Spleen (tissue), 7 donors: ENCODE measurements around the gene PTMA.
A peak's percentile ranks its signal among the peaks of the same experiment; 100 is the strongest.

Experiments
- POLR2AphosphoS5 ChIP-seq, 3 donors: sonication (generic); formaldehyde crosslinking; IDR thresholded peaks; one replicate each; pipeline ENCODE4 v1.5.1; 2017; ENCODE audit warnings: antibody characterized with exemption in 3 of 3
- TF ChIP-seq, protein P1 (sequence below), 11 experiments: fragments of 200-600 bp in 7 of 11; fragments of 450-650 bp in 4 of 11; sonication (generic) in 4 of 11; IDR thresholded peaks in 8 of 11; conservative IDR thresholded peaks in 3 of 11; 1 replicate in 7 of 11; 2 replicates in 4 of 11; pipeline versions ENCODE4 v1.4.0 to v1.8.0; 2016 to 2021; ENCODE audit warnings: antibody characterized with exemption in 11 of 11, inconsistent platforms in 4 of 11, mild to moderate bottlenecking in 1 of 11
- donor health status: DM: no; HTN: no; CAD: no; lungs with moderate emphysema.
- donor health status: DM: no; HTN: no; CAD: no.
- donor health status: DM: no; HTN: no; CAD: no.

DNA sequence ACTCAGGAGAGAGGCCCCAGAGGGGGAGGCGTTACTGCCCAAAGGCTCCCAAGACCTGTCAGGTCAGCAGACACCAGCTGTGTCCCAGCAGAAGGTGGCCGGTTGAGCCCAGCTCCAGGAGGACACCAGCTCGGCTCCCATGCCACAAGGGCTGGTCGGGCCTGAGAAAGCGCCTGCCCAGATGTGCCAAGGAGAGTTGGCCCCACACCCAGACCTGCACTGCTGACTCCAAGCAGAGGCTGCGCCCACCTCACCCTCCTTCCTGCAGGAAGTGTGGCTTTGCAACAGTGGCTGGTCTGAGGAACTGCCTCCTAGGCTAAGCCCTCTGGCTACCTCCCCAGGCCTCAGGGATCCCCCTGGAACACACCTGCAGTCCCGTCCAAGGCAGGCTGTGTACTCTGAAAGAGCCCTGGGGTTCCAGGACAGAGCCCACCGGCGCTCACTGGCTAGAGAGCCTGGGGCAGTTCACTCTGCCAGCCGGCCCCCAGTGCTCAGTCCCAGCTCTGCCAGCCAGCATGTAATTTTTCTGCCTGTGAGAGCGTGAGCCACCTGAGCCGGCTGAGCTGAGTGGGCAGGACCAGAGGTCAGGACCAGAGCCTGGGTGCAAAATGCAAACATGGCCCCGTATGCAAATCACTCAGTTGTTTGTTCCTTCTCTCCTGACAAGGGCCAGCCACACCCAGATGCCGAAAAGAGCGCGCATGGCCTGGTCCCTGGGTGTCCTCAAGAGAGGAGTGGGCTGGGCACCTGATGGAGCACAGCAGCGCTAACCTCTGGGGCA is 36.9 kb upstream of the PTMA start:
- TF ChIP-seq, protein P1, sequence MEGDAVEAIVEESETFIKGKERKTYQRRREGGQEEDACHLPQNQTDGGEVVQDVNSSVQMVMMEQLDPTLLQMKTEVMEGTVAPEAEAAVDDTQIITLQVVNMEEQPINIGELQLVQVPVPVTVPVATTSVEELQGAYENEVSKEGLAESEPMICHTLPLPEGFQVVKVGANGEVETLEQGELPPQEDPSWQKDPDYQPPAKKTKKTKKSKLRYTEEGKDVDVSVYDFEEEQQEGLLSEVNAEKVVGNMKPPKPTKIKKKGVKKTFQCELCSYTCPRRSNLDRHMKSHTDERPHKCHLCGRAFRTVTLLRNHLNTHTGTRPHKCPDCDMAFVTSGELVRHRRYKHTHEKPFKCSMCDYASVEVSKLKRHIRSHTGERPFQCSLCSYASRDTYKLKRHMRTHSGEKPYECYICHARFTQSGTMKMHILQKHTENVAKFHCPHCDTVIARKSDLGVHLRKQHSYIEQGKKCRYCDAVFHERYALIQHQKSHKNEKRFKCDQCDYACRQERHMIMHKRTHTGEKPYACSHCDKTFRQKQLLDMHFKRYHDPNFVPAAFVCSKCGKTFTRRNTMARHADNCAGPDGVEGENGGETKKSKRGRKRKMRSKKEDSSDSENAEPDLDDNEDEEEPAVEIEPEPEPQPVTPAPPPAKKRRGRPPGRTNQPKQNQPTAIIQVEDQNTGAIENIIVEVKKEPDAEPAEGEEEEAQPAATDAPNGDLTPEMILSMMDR (IDR thresholded peaks at IDR 0.05 in 8 of 11, conservative IDR thresholded peaks at IDR 0.05 in 3 of 11) = peak in 3 of 11 experiments; percentile 3 to 41 (median 7)
- TF ChIP-seq POLR2AphosphoS5 (IDR thresholded peaks at IDR 0.05) = peak; percentile 79 to 92 (median 88)
